LNCAP (cell line): ENCODE results near the gene HKDC1.

Experiments used
- TF ChIP-seq, protein P1 (sequence below): fragments of 450-650 bp; IDR thresholded peaks from 2 replicates; pipeline ENCODE4 v1.5.1; 2017; ENCODE audit warnings: mild to moderate bottlenecking

The HKDC1 gene

GRCh38 chr10:69230128-69230527 lies 10.0 kb downstream of the HKDC1 start:
- TF ChIP-seq, protein P1, sequence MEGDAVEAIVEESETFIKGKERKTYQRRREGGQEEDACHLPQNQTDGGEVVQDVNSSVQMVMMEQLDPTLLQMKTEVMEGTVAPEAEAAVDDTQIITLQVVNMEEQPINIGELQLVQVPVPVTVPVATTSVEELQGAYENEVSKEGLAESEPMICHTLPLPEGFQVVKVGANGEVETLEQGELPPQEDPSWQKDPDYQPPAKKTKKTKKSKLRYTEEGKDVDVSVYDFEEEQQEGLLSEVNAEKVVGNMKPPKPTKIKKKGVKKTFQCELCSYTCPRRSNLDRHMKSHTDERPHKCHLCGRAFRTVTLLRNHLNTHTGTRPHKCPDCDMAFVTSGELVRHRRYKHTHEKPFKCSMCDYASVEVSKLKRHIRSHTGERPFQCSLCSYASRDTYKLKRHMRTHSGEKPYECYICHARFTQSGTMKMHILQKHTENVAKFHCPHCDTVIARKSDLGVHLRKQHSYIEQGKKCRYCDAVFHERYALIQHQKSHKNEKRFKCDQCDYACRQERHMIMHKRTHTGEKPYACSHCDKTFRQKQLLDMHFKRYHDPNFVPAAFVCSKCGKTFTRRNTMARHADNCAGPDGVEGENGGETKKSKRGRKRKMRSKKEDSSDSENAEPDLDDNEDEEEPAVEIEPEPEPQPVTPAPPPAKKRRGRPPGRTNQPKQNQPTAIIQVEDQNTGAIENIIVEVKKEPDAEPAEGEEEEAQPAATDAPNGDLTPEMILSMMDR, result no peak

DNA sequence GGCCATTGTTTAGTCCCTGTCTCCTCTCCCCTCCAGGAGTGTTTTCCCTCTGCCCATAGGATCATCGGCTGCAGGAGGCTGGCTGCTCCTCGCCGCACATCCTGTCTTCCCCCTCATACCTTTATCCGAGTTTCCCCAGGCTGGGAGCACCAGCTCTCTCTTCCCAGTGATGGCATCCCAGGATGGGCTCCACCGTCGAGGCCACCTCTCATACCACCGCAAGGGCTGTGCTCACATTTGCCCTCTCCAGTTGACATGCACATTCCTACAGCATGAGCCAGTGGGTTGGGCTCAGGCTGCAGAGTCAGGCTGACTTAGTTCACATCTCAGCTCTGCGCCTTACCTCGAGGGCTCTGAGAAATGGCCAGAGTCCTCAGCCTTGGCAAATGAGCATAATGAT lies 12.1 kb downstream of the HKDC1 start:
- TF ChIP-seq, protein P1, result no peak

- TF ChIP-seq, protein P1, result no peak
Measured at GRCh38 chr10:69232736-69233480, 12.8 kb downstream of the HKDC1 start.

GRCh38 chr10:69234447-69234846 lies 14.3 kb downstream of the HKDC1 start:
- TF ChIP-seq, protein P1, result no peak

GRCh38 chr10:69237528-69238159 lies 17.5 kb downstream of the HKDC1 start:
- TF ChIP-seq, protein P1, result peak; percentile 87

DNA sequence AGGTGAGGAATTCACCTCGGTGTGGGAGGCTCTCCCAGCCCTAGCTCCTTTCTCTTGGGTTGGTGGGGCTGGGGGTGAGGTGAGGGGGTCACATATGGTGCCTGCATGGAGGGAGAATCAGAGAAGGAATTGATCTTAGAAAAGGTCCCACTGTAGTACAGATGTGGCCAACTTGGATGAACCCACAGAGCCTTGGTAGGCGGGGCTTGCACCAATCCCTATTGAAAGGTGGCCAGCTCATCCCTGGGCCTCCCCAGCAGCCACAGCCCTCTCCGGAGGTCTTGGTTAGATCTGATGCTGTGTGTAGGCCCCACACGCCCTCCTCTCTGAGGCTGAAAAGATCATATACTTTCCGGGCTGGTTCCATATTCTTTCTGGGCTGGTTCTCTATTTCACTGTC lies 19.0 kb downstream of the HKDC1 start:
- TF ChIP-seq, protein P1, result no peak

DNA sequence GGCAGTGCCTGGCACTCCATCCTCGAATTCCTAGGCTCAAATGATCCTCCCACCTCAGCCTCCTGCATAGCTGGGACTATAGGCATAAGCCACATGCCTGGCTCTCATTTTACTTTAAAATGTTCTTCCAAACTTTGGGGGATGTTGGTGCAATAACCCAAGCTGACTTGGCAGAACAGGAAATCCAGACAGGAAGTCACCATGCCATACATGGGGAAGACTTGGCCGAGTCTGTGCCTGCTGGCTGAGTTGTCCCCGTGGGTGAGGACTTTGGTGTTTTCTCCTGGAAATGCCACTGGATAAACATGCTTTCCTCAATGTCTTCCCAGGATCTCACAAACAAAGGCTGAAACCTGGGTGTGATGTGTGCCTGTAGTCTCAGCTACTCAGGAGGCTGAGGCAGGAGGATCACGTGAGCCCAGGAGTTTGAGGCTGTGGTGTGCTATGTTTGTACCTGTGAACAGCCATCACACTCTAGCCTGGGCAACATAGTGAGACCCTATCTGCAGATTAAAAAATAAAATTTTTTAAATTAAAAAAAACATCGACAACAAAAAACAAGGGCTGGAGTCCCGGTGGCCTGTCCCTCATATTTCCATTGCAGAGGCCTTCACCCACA lies 19.8 kb downstream of the HKDC1 start:
- TF ChIP-seq, protein P1, result no peak
